K562 (cell line): ENCODE data around the gene RAB13. TPM values are rescaled to one million over a fixed set of nuclear protein-coding genes. Genes with fewer than 3 reads are reported as not detected.

ENCODE experiments used
- ATF1 ChIP-seq, 2 experiments: fragments of 450-650 bp in 1 of 2; IDR thresholded peaks; 2 replicates each; pipeline ENCODE4 v1.6.1; 2016; ENCODE audit warnings: missing compliant biosample characterization in 1 of 2, missing genetic modification characterization in 1 of 2
- CEBPG ChIP-seq, 3 experiments: fragments of 200-800 bp in 1 of 3; sonication (Bioruptor generic) in 1 of 3; sonication (generic) in 1 of 3; formaldehyde crosslinking in 1 of 3; IDR thresholded peaks in 2 of 3; conservative IDR thresholded peaks in 1 of 3; 2 replicates each; pipeline versions ENCODE4 v1.6.1 to v1.8.0; 2016 to 2022; ENCODE audit warnings: missing compliant biosample characterization in 2 of 3, missing genetic modification characterization in 2 of 3, mild to moderate bottlenecking in 1 of 3, missing genetic modification reagents in 1 of 3
- DIDO1 ChIP-seq: fragments of 450-650 bp; IDR thresholded peaks from 2 replicates; pipeline ENCODE4 v1.6.1; 2016; ENCODE audit warnings: low read depth, missing biosample characterization, missing genetic modification characterization
- FOXA1 ChIP-seq: fragments of 450-650 bp; IDR thresholded peaks from 2 replicates; pipeline ENCODE4 v1.6.1; 2016; ENCODE audit warnings: mild to moderate bottlenecking, borderline replicate concordance
- GATA2 ChIP-seq: sonication (generic); formaldehyde crosslinking; IDR thresholded peaks from 2 replicates; pipeline ENCODE4 v1.4.0; 2020; ENCODE audit warnings: mild to moderate bottlenecking, missing genetic modification reagents
- MTA3 ChIP-seq: fragments of 450-650 bp; formaldehyde crosslinking; IDR thresholded peaks from 2 replicates; pipeline ENCODE4 v1.6.1; 2017; ENCODE audit warnings: mild to moderate bottlenecking, borderline replicate concordance
- PHF20 ChIP-seq: fragments of 450-650 bp; IDR thresholded peaks from 2 replicates; pipeline ENCODE4 v1.6.1; 2018; ENCODE audit not compliant: partially characterized antibody
- THRAP3 ChIP-seq: fragments of 450-650 bp; IDR thresholded peaks from 2 replicates; pipeline ENCODE4 v1.6.1; 2016; ENCODE audit warnings: mild to moderate bottlenecking, inconsistent platforms, borderline replicate concordance
- XRCC5 ChIP-seq: fragments of 200-400 bp; formaldehyde crosslinking; IDR thresholded peaks from 2 replicates; pipeline ENCODE4 v1.6.1; 2017; ENCODE audit warnings: low read depth, mild to moderate bottlenecking, low read length
- polyA plus RNA-seq, 8 experiments: library from polyadenylated mRNA; depleted of rRNA in 4 of 8; stranded (reverse) in 5 of 8; unstranded in 3 of 8; fragments of >200 nt; fragmentation: Nextera tagmentation in 2 of 8; fragmentation: Illumina TruSeq in 1 of 8; extraction: Ambion mirVana in 2 of 8; extraction: Trizol in 1 of 8; gene quantifications; 2 replicates each; pipeline versions ENCODE4 v1.2.1 to v1.2.3, GENCODE V29; 2011 to 2014; ENCODE audit warnings: inconsistent platforms in 1 of 8, missing spikeins in 1 of 8
- total RNA-seq, 7 experiments: library from RNA; depleted of rRNA in 6 of 7; stranded (reverse); fragments of >200 nt in 6 of 7; fragmentation: Illumina TruSeq in 2 of 7; extraction: Trizol in 2 of 7; gene quantifications; 2 replicates each; pipeline versions ENCODE4 v1.2.1 to v1.2.3, GENCODE V29; 2011 to 2021; ENCODE audit warnings: low replicate concordance in 1 of 7
- TF ChIP-seq, protein P1 (sequence below): sonication (generic); formaldehyde crosslinking; IDR thresholded peaks from 2 replicates; pipeline ENCODE4 v1.8.1; 2023; ENCODE audit warnings: mild to moderate bottlenecking, missing genetic modification reagents
- TF ChIP-seq, protein P2 (sequence below), 2 experiments: fragments of 150-350 bp in 1 of 2; IDR thresholded peaks; 2 replicates each; pipeline ENCODE4 v1.6.1; 2012 to 2016; ENCODE audit warnings: low read depth in 2 of 2, low read length in 2 of 2, mild to moderate bottlenecking in 1 of 2, moderate library complexity in 1 of 2
- TF ChIP-seq, protein P3 (sequence below): fragments of 450-650 bp; formaldehyde crosslinking; IDR thresholded peaks from 2 replicates; pipeline ENCODE4 v1.4.0; 2022; ENCODE audit warnings: missing genetic modification characterization
- TF ChIP-seq, protein P4 (sequence below): fragments of 450-650 bp; IDR thresholded peaks from 2 replicates; pipeline ENCODE4 v1.6.1; 2018; ENCODE audit warnings: mild to moderate bottlenecking, low read depth; ENCODE audit not compliant: partially characterized antibody

The RAB13 gene
- total and polyA plus RNA-seq, 9 of the 15 experiments (the other 6 are each of a cell fraction or from before 2014, with no cell fraction given) = 22.3 to 100 (median 39.8) TPM

DNA sequence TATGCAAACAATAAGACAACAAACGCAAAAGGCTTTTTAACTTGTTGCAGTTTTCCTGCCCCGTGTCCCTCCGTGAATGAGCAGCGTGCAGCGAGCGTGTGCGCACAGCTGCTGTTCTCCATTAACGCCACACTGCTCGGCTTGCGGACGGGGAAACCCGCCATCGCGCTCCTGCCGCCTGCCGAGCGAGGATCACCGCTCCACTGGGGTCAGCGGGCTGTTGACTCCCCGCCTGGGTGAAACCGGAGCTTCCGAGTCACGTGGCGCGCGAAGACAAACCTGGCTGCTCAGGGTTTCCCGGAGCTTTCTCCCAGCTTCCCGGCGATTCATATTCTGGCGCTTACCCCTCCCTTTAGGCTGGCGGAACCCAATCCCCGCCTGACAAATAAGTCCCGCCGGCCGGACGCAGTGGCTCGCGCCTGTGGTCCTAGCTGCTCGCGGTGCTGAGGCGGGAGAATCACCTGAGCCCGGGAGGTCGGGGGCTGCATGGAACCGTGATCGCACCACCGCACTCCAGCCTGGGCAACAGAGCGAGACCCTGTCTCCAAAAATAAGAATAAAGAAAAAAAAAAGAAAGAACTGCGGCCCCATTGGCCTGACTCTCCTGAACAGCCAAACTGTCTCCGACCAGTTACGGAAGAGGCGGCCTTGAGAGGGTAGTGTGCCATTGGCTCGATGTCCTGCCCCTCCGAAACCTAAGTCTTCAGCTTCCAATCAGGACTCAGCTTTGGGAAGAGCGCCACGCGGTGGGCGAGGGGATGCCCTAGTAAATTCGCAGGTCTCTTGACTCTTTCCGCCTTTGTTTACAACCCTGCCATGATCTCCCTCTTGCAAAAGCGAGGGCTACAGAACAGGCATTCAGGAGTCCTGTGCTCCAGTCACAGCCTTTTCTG lies 18.8 kb downstream of the RAB13 start, which contains the start of gene CREB3L4 (continued):
- TF ChIP-seq, protein P1, sequence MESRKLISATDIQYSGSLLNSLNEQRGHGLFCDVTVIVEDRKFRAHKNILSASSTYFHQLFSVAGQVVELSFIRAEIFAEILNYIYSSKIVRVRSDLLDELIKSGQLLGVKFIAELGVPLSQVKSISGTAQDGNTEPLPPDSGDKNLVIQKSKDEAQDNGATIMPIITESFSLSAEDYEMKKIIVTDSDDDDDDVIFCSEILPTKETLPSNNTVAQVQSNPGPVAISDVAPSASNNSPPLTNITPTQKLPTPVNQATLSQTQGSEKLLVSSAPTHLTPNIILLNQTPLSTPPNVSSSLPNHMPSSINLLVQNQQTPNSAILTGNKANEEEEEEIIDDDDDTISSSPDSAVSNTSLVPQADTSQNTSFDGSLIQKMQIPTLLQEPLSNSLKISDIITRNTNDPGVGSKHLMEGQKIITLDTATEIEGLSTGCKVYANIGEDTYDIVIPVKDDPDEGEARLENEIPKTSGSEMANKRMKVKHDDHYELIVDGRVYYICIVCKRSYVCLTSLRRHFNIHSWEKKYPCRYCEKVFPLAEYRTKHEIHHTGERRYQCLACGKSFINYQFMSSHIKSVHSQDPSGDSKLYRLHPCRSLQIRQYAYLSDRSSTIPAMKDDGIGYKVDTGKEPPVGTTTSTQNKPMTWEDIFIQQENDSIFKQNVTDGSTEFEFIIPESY = peak; percentile 54; the same call in 1 of the 2 replicates
- TF ChIP-seq MTA3 = peak; percentile 55; the same call in 1 of the 2 replicates
- TF ChIP-seq CEBPG (CRISPR knock-in tag; IDR thresholded peaks at IDR 0.05) = no peak
- no peak for TF ChIP-seq CEBPG (tag; conservative IDR thresholded peaks at IDR 0.05 in 1 of 2, IDR thresholded peaks at IDR 0.05 in 1 of 2)
- 0 out of 2 replicates have a peak, but pooled peaks have one; percentile 45 for TF ChIP-seq DIDO1 (tag)
- TF ChIP-seq, protein P2, sequence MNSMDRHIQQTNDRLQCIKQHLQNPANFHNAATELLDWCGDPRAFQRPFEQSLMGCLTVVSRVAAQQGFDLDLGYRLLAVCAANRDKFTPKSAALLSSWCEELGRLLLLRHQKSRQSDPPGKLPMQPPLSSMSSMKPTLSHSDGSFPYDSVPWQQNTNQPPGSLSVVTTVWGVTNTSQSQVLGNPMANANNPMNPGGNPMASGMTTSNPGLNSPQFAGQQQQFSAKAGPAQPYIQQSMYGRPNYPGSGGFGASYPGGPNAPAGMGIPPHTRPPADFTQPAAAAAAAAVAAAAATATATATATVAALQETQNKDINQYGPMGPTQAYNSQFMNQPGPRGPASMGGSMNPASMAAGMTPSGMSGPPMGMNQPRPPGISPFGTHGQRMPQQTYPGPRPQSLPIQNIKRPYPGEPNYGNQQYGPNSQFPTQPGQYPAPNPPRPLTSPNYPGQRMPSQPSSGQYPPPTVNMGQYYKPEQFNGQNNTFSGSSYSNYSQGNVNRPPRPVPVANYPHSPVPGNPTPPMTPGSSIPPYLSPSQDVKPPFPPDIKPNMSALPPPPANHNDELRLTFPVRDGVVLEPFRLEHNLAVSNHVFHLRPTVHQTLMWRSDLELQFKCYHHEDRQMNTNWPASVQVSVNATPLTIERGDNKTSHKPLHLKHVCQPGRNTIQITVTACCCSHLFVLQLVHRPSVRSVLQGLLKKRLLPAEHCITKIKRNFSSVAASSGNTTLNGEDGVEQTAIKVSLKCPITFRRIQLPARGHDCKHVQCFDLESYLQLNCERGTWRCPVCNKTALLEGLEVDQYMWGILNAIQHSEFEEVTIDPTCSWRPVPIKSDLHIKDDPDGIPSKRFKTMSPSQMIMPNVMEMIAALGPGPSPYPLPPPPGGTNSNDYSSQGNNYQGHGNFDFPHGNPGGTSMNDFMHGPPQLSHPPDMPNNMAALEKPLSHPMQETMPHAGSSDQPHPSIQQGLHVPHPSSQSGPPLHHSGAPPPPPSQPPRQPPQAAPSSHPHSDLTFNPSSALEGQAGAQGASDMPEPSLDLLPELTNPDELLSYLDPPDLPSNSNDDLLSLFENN (IDR thresholded peaks at IDR 0.05; ENCODE audit: low read depth in 2 of 2, low read length in 2 of 2) = 0 out of 4 replicates have a peak, but pooled peaks of 1 of the 2 experiments have one; percentile 40
- TF ChIP-seq, protein P3, sequence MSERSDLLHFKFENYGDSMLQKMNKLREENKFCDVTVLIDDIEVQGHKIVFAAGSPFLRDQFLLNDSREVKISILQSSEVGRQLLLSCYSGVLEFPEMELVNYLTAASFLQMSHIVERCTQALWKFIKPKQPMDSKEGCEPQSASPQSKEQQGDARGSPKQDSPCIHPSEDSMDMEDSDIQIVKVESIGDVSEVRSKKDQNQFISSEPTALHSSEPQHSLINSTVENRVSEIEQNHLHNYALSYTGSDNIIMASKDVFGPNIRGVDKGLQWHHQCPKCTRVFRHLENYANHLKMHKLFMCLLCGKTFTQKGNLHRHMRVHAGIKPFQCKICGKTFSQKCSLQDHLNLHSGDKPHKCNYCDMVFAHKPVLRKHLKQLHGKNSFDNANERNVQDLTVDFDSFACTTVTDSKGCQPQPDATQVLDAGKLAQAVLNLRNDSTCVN = no peak
- no peak for TF ChIP-seq GATA2 (CRISPR knock-in tag)
- 0 out of 2 replicates have a peak, but pooled peaks have one; percentile 21 for TF ChIP-seq XRCC5
- no peak for TF ChIP-seq ATF1 (CRISPR knock-in tag; IDR thresholded peaks at IDR 0.05)
- TF ChIP-seq ATF1 (tag; IDR thresholded peaks at IDR 0.05) = peak; percentile 87
- TF ChIP-seq PHF20 = peak; percentile 71
- TF ChIP-seq, protein P4, sequence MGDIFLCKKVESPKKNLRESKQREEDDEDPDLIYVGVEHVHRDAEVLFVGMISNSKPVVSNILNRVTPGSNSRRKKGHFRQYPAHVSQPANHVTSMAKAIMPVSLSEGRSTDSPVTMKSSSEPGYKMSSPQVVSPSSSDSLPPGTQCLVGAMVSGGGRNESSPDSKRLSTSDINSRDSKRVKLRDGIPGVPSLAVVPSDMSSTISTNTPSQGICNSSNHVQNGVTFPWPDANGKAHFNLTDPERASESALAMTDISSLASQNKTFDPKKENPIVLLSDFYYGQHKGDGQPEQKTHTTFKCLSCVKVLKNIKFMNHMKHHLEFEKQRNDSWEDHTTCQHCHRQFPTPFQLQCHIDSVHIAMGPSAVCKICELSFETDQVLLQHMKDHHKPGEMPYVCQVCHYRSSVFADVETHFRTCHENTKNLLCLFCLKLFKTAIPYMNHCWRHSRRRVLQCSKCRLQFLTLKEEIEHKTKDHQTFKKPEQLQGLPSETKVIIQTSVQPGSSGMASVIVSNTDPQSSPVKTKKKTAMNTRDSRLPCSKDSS = no peak
- TF ChIP-seq FOXA1 = no peak
- TF ChIP-seq THRAP3 = no peak
